ENCODE results near the gene MGP.

GRCh38 chr12:14833952-14834351, 51.7 kb downstream of the MGP start:
- TF ChIP-seq, protein P1, sequence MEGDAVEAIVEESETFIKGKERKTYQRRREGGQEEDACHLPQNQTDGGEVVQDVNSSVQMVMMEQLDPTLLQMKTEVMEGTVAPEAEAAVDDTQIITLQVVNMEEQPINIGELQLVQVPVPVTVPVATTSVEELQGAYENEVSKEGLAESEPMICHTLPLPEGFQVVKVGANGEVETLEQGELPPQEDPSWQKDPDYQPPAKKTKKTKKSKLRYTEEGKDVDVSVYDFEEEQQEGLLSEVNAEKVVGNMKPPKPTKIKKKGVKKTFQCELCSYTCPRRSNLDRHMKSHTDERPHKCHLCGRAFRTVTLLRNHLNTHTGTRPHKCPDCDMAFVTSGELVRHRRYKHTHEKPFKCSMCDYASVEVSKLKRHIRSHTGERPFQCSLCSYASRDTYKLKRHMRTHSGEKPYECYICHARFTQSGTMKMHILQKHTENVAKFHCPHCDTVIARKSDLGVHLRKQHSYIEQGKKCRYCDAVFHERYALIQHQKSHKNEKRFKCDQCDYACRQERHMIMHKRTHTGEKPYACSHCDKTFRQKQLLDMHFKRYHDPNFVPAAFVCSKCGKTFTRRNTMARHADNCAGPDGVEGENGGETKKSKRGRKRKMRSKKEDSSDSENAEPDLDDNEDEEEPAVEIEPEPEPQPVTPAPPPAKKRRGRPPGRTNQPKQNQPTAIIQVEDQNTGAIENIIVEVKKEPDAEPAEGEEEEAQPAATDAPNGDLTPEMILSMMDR (IDR thresholded peaks at IDR 0.05; ENCODE audit: poor library complexity, severe bottlenecking) = no peak
- TF ChIP-seq TAF1 (IDR thresholded peaks at IDR 0.05; ENCODE audit: low read depth) = no peak
- no peak for TF ChIP-seq SMC3 (conservative IDR thresholded peaks at IDR 0.05; ENCODE audit: poor library complexity)
- no peak for TF ChIP-seq POLR2AphosphoS5 (IDR thresholded peaks at IDR 0.05)
- no peak for TF ChIP-seq EZH2 (IDR thresholded peaks at IDR 0.05; ENCODE audit: borderline replicate concordance, insufficient read depth, low read length, poor library complexity, severe bottlenecking)
- TF ChIP-seq, protein P2, sequence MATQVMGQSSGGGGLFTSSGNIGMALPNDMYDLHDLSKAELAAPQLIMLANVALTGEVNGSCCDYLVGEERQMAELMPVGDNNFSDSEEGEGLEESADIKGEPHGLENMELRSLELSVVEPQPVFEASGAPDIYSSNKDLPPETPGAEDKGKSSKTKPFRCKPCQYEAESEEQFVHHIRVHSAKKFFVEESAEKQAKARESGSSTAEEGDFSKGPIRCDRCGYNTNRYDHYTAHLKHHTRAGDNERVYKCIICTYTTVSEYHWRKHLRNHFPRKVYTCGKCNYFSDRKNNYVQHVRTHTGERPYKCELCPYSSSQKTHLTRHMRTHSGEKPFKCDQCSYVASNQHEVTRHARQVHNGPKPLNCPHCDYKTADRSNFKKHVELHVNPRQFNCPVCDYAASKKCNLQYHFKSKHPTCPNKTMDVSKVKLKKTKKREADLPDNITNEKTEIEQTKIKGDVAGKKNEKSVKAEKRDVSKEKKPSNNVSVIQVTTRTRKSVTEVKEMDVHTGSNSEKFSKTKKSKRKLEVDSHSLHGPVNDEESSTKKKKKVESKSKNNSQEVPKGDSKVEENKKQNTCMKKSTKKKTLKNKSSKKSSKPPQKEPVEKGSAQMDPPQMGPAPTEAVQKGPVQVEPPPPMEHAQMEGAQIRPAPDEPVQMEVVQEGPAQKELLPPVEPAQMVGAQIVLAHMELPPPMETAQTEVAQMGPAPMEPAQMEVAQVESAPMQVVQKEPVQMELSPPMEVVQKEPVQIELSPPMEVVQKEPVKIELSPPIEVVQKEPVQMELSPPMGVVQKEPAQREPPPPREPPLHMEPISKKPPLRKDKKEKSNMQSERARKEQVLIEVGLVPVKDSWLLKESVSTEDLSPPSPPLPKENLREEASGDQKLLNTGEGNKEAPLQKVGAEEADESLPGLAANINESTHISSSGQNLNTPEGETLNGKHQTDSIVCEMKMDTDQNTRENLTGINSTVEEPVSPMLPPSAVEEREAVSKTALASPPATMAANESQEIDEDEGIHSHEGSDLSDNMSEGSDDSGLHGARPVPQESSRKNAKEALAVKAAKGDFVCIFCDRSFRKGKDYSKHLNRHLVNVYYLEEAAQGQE (IDR thresholded peaks at IDR 0.05; ENCODE audit: borderline replicate concordance) = no peak
- no peak for TF ChIP-seq RAD21 (conservative IDR thresholded peaks at IDR 0.05)
- TF ChIP-seq EP300 (conservative IDR thresholded peaks at IDR 0.05; ENCODE audit: poor library complexity, severe bottlenecking) = no peak
